ENCODE measurements around the gene MCEE. TPM values are rescaled to one million over a fixed set of nuclear protein-coding genes. Genes with fewer than 3 reads are reported as not detected.

Gene MCEE
- total and polyA plus RNA-seq, 4 donors, result 13.1 to 57.6 (median 23.9) TPM

- TF ChIP-seq NR2F2 (IDR thresholded peaks at IDR 0.05) (no peak), EGR1 (IDR thresholded peaks at IDR 0.05; ENCODE audit: low read depth in 2 of 2) (no peak), HNF4A (conservative IDR thresholded peaks at IDR 0.05) (no peak), SP1 (IDR thresholded peaks at IDR 0.05) (no peak), RAD21 (IDR thresholded peaks at IDR 0.05) (no peak), FOXA1 (IDR thresholded peaks at IDR 0.05) (no peak), JUND (IDR thresholded peaks at IDR 0.05) (no peak), FOXA2 (IDR thresholded peaks at IDR 0.05) (no peak), GABPA (IDR thresholded peaks at IDR 0.05 in 1 of 2, conservative IDR thresholded peaks at IDR 0.05 in 1 of 2) (no peak), REST (IDR thresholded peaks at IDR 0.05) (no peak)
- TF ChIP-seq, protein P1, sequence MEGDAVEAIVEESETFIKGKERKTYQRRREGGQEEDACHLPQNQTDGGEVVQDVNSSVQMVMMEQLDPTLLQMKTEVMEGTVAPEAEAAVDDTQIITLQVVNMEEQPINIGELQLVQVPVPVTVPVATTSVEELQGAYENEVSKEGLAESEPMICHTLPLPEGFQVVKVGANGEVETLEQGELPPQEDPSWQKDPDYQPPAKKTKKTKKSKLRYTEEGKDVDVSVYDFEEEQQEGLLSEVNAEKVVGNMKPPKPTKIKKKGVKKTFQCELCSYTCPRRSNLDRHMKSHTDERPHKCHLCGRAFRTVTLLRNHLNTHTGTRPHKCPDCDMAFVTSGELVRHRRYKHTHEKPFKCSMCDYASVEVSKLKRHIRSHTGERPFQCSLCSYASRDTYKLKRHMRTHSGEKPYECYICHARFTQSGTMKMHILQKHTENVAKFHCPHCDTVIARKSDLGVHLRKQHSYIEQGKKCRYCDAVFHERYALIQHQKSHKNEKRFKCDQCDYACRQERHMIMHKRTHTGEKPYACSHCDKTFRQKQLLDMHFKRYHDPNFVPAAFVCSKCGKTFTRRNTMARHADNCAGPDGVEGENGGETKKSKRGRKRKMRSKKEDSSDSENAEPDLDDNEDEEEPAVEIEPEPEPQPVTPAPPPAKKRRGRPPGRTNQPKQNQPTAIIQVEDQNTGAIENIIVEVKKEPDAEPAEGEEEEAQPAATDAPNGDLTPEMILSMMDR (IDR thresholded peaks at IDR 0.05; ENCODE audit: low read depth, low read length, missing input control), result no peak
- TF ChIP-seq, protein P2, sequence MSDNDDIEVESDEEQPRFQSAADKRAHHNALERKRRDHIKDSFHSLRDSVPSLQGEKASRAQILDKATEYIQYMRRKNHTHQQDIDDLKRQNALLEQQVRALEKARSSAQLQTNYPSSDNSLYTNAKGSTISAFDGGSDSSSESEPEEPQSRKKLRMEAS (IDR thresholded peaks at IDR 0.05), result no peak
- DNase-seq (ENCODE audit: low spot score), result no peak
- 93% methylated on average over 2 of the region's 2 CpGs for WGBS
- H3K36me3 ChIP-seq (ENCODE audit: control insufficient read depth in 4 of 4, insufficient read depth in 3 of 4, low read depth in 1 of 4, low read length in 3 of 4), result peaks cover 7 to 48% (median 36%) of the 10 kb centered on the region in 4 donors
- no peak overlapping the region for H3K27ac ChIP-seq (ENCODE audit: low read depth in 1 of 2, low read length in 2 of 2)
- H3K27me3 ChIP-seq (ENCODE audit: control insufficient read depth in 4 of 4, insufficient read depth in 4 of 4, low read length in 3 of 4), result no peaks in the 10 kb centered on the region
- H3K4me3 ChIP-seq (ENCODE audit: low read depth in 1 of 3, low read length in 3 of 3), result no peak overlapping the region
- no peaks in the 10 kb centered on the region for H3K9me3 ChIP-seq (ENCODE audit: control insufficient read depth in 4 of 4, low read length in 3 of 4)
- H3K9ac ChIP-seq (ENCODE audit: low read depth in 1 of 2, low read length in 2 of 2), result no peak overlapping the region
- peaks cover 0 to 11% (median 0%) of the 10 kb centered on the region in 4 donors for H3K4me1 ChIP-seq (ENCODE audit: control insufficient read depth in 4 of 4, insufficient read depth in 4 of 4, low read length in 3 of 4)
These were observed 55.1 kb downstream of the MCEE start for GRCh38 chr2:71074893-71075395.

DNA sequence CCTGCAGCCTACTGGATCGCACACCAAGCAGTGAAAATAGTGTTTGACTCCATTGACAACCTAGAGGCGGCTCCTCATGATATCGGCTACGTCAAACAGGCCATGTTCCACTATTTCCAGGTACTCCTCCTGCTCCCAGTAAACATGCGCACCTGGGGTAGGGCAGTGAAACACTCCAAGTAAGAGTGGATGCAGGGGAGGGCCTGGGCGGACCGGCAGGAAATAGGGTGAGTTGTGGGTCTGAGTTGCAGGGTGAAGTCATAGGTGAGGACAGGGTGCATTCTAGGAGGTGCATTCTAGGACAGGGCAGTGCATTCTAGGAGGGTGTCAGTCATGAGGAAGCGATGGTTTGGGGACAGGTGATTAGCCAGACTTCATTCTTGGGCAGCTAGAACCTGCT, 56.6 kb downstream of the MCEE start:
- DNase-seq (ENCODE audit: low spot score), result no peak
- H3K9ac ChIP-seq (ENCODE audit: low read depth in 1 of 2, low read length in 2 of 2), result no peak overlapping the region
- no peak overlapping the region for H3K27ac ChIP-seq (ENCODE audit: low read depth in 1 of 2, low read length in 2 of 2)
- TF ChIP-seq RXRA (IDR thresholded peaks at IDR 0.05) (no peak), FOXA2 (IDR thresholded peaks at IDR 0.05) (no peak), GABPA (IDR thresholded peaks at IDR 0.05 in 1 of 2, conservative IDR thresholded peaks at IDR 0.05 in 1 of 2) (no peak), FOXA1 (IDR thresholded peaks at IDR 0.05) (no peak)
- no peaks in the 10 kb centered on the region for H3K27me3 ChIP-seq (ENCODE audit: control insufficient read depth in 4 of 4, insufficient read depth in 4 of 4, low read length in 3 of 4)
- H3K9me3 ChIP-seq (ENCODE audit: control insufficient read depth in 4 of 4, low read length in 3 of 4), result no peaks in the 10 kb centered on the region
- 96% methylated on average over 8 of the region's 8 CpGs for WGBS
- H3K36me3 ChIP-seq (ENCODE audit: control insufficient read depth in 4 of 4, insufficient read depth in 3 of 4, low read depth in 1 of 4, low read length in 3 of 4), result peaks cover 4 to 41% (median 31%) of the 10 kb centered on the region in 4 donors
- H3K4me1 ChIP-seq (ENCODE audit: control insufficient read depth in 4 of 4, insufficient read depth in 4 of 4, low read length in 3 of 4), result peaks cover 0 to 24% (median 10%) of the 10 kb centered on the region in 4 donors
- H3K4me3 ChIP-seq (ENCODE audit: low read depth in 1 of 3, low read length in 3 of 3), result no peak overlapping the region

Data from liver (tissue), 9 donors.